Lower leg skin (tissue), 4 donors: ENCODE measurements around the gene ANKS1A. TPM values are rescaled to one million over a fixed set of nuclear protein-coding genes. Genes with fewer than 3 reads are reported as not detected.

Source experiments
- DNase-seq, 2 donors: peaks; one replicate each; pipeline ENCODE4 v3.0.0-alpha.2; 2019; ENCODE audit warnings: low spot score in 2 of 2
- H3K4me3 ChIP-seq: fragments of 200-600 bp; sonication (generic); 2 replicates; pipeline ENCODE4 v1.5.1; 2017; ENCODE audit warnings: mild to moderate bottlenecking, low read depth; ENCODE audit not compliant: poor library complexity, severe bottlenecking
- POLR2A ChIP-seq, 2 donors: fragments of 450-650 bp; IDR thresholded peaks; one replicate each; pipeline ENCODE4 v1.6.1; 2016 to 2017; ENCODE audit warnings: antibody characterized with exemption in 2 of 2, mild to moderate bottlenecking in 1 of 2, moderate library complexity in 1 of 2
- WGBS, 2 donors: methylation state at CpG; one replicate each; pipeline ENCODE4 v1.1.5; 2018; 5-methylcytosine and 5-hydroxymethylcytosine counted together
- intact Hi-C: fragments of 100-400 bp; cut with DNase I; formaldehyde crosslinking; loops from one replicate; pipeline ENCODE4 v1.15.0; 2023; ENCODE audit warnings: low total_unique reads
- total RNA-seq, 4 donors: library from RNA; depleted of rRNA; stranded (reverse); fragments of >200 nt; gene quantifications; one replicate each; pipeline ENCODE4 v1.1.0, GENCODE V29; 2016
- TF ChIP-seq, protein P1 (sequence below), 3 donors: fragments of 450-650 bp; IDR thresholded peaks; one replicate each; pipeline ENCODE4 v1.5.1; 2016; ENCODE audit warnings: antibody characterized with exemption in 3 of 3, mild to moderate bottlenecking in 3 of 3, moderate library complexity in 2 of 3

Gene ANKS1A
- total RNA-seq, 4 donors from 2014 or later, result 22.9 to 27.8 (median 25.3) TPM

DNA sequence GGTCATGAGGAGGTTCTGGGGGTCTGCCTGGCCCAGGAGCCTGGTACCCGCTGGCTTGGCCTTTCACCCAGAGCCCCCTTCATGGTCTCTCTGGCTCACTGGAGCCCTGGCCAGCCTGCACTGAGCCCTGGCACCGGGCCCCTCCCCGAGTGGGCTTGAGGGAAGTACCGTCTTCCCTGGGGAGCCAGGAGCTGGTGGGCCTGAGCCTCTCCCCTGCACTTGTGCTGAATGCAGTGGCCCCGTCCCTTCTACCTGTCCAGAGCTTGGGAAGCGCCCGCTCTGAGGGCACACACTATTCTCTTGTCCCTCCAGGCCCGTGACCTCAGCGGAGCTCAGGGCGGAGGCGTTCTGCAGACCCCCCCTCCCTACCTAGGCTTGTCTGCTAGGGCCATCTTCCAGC lies 189.8 kb downstream of the ANKS1A start:
- intact Hi-C loops, result no loop called here
- no peak overlapping the region for H3K4me3 ChIP-seq
- 84 to 86% methylated on average over 11 of the region's 11 CpGs for WGBS, 2 donors
- DNase-seq, result no peak
- TF ChIP-seq POLR2A (IDR thresholded peaks at IDR 0.05), result no peak
- TF ChIP-seq, protein P1, sequence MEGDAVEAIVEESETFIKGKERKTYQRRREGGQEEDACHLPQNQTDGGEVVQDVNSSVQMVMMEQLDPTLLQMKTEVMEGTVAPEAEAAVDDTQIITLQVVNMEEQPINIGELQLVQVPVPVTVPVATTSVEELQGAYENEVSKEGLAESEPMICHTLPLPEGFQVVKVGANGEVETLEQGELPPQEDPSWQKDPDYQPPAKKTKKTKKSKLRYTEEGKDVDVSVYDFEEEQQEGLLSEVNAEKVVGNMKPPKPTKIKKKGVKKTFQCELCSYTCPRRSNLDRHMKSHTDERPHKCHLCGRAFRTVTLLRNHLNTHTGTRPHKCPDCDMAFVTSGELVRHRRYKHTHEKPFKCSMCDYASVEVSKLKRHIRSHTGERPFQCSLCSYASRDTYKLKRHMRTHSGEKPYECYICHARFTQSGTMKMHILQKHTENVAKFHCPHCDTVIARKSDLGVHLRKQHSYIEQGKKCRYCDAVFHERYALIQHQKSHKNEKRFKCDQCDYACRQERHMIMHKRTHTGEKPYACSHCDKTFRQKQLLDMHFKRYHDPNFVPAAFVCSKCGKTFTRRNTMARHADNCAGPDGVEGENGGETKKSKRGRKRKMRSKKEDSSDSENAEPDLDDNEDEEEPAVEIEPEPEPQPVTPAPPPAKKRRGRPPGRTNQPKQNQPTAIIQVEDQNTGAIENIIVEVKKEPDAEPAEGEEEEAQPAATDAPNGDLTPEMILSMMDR (IDR thresholded peaks at IDR 0.05), result no peak

DNA sequence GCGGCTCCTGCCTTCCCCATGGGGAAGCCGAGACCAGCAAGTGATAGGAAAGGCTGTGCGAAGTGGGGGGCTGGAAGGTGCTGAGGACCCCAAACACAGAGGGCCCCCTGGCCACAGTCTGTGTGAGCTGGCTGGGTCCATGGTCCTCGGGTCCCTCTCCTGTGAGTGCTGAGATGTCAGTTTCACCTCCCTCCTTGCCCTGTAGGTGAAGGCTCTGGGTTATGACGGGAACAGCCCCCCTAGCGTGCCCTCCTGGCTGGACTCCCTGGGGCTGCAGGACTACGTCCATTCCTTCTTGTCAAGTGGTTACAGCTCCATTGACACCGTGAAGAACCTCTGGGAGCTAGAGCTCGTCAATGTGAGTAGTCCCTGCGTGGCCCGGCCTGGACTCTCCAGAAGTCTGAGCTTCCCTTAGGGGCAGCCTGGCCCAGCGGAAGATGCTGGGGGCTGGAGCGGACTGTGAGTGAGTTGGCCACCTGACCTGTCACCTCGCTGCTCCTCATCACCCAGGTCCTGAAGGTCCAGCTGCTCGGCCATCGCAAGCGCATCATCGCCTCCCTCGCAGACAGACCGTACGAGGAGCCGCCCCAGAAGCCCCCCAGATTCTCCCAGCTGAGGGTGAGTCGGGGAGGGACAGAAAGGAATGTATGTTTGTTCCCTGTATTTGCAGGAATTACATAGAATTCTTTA lies 190.4 kb downstream of the ANKS1A start:
- no peak for DNase-seq
- no peak overlapping the region for H3K4me3 ChIP-seq
- intact Hi-C loops, result no loop called here
- no peak for TF ChIP-seq POLR2A (IDR thresholded peaks at IDR 0.05)
- TF ChIP-seq, protein P1 (IDR thresholded peaks at IDR 0.05), result no peak
- 87 to 91% methylated on average over 20 to 22 of the region's 23 CpGs for WGBS, 2 donors

DNA sequence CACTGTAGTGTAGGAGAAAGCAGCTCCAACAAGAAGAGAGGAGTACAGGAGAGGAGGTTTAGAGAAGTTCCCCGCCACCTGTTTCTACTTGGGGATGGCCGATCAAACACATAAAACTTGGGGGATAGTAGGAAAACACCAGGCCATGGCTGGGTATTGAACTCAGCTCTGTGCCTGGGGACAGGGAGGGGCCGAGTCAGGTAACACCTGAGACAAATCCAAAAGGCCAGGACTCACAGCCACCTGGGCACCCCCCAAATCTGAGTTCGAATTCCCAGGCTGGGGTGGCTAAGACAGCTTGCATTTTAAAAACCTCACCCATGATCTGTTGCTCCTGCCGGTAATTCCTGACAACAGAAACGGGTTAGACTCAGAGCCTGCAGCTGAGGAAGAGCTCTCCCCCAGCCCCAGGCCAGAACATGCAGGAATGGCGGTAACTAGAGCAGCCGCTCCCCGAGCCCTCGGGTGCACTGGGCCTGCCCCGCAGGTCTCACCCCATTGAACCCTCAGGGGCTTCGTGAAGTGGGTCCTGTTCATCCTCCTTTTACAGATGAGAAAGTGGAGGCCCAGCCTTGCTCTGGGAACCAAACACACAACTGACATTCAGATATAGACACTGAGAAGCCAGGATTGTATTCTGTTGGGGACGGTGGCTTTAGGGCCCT lies 191.1 kb downstream of the ANKS1A start:
- TF ChIP-seq, protein P1 (IDR thresholded peaks at IDR 0.05), result no peak
- no peak for TF ChIP-seq POLR2A (IDR thresholded peaks at IDR 0.05)
- 56 to 69% methylated on average over 13 of the region's 13 CpGs for WGBS, 2 donors
- DNase-seq, result peak in 1 of 2 donors; percentile 83
- intact Hi-C loops, result no loop called here
- H3K4me3 ChIP-seq, result no peak overlapping the region

GRCh38 chr6:35080821-35081425 lies 191.9 kb downstream of the ANKS1A start:
- peak; percentile 77 to 92 for DNase-seq
- TF ChIP-seq, protein P1 (IDR thresholded peaks at IDR 0.05), result no peak
- TF ChIP-seq POLR2A (IDR thresholded peaks at IDR 0.05), result no peak
- H3K4me3 ChIP-seq, result no peak overlapping the region
- intact Hi-C loops, result no loop called here
- 51 to 61% methylated on average over 18 to 21 of the region's 21 CpGs for WGBS, 2 donors

DNA sequence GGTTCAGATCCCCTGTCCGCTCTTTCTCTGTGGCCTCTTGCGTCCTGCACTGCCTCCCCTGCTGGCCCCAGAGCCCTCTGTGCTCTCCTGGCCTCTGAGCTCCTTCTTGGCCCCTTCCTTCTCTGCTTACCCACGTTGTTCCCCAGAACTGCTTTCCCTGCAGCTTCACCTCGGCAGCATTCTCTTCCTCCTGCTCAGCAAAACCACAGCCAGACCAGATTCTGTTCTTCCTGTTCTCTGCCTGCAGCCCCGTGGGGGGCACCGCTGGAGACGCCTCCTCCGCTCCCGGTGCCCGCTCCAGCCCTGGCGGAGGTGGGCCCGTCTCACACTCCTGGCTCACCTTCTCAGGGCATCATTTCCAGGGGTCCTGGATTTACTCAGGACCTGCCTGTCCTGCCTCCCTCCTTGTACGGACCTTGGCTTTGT lies 192.4 kb downstream of the ANKS1A start:
- intact Hi-C loops, result no loop called here
- DNase-seq, result peak in 1 of 2 donors; percentile 80
- H3K4me3 ChIP-seq, result no peak overlapping the region
- 34 to 42% methylated on average over 13 of the region's 13 CpGs for WGBS, 2 donors
- no peak for TF ChIP-seq POLR2A (IDR thresholded peaks at IDR 0.05)
- TF ChIP-seq, protein P1 (IDR thresholded peaks at IDR 0.05), result no peak
